Keratinocyte (primary cell): ENCODE results near the gene ADSL. TPM values are rescaled to one million over a fixed set of nuclear protein-coding genes. Genes with fewer than 3 reads are reported as not detected.

Source experiments
- DNase-seq: peaks from one replicate; pipeline ENCODE4 v3.0.0-alpha.2; 2011; ENCODE audit warnings: low read depth, missing footprints, low spot score
- FAIRE-seq: peaks from 2 replicates; lab custom pipeline; 2011; peaks lifted over from hg19 to GRCh38; lab: Jason Lieb, UNC
- H2AFZ ChIP-seq: 2 replicates; pipeline ENCODE4 v1.6.0; 2012; ENCODE audit warnings: low read length, control low read depth, inconsistent platforms; ENCODE audit not compliant: control insufficient read depth
- H3K27ac ChIP-seq: 2 replicates; pipeline ENCODE4 v1.5.1; 2011; ENCODE audit warnings: low read length; ENCODE audit not compliant: control insufficient read depth, insufficient read depth
- H3K27me3 ChIP-seq: 3 replicates; pipeline ENCODE4 v1.6.0; 2011; ENCODE audit warnings: low read length; ENCODE audit not compliant: control insufficient read depth, insufficient read depth; ENCODE audit errors: extremely low read depth
- H3K36me3 ChIP-seq, 2 experiments: 2 replicates in 1 of 2; 3 replicates in 1 of 2; pipeline ENCODE4 v1.5.1; 2011; ENCODE audit warnings: low read length in 2 of 2, mild to moderate bottlenecking in 1 of 2; ENCODE audit not compliant: control insufficient read depth in 2 of 2, insufficient read depth in 2 of 2; ENCODE audit errors: extremely low read depth in 1 of 2
- H3K4me1 ChIP-seq: 3 replicates; pipeline ENCODE4 v1.5.1; 2011; ENCODE audit warnings: low read length; ENCODE audit not compliant: control insufficient read depth, insufficient read depth; ENCODE audit errors: extremely low read depth
- H3K4me2 ChIP-seq: 3 replicates; pipeline ENCODE4 v1.6.0; 2011; ENCODE audit warnings: low read depth, low read length; ENCODE audit not compliant: control insufficient read depth, insufficient read depth; ENCODE audit errors: extremely low read depth
- H3K4me3 ChIP-seq, 3 experiments: fragments of 200-600 bp in 1 of 3; sonication (generic) in 1 of 3; 2 replicates in 2 of 3; 3 replicates in 1 of 3; pipeline ENCODE4 v1.5.1; 2011 to 2016; ENCODE audit warnings: low read length in 3 of 3, mild to moderate bottlenecking in 3 of 3, control low read depth in 2 of 3, inconsistent platforms in 1 of 3, low read depth in 1 of 3, mixed read lengths in 1 of 3, mixed run types in 1 of 3, moderate library complexity in 1 of 3; ENCODE audit not compliant: control insufficient read depth in 2 of 3, insufficient read depth in 2 of 3; ENCODE audit errors: extremely low read depth in 1 of 3
- H3K79me2 ChIP-seq: 2 replicates; pipeline ENCODE4 v1.6.0; 2012; ENCODE audit warnings: low read length; ENCODE audit not compliant: control insufficient read depth, insufficient read depth
- H3K9ac ChIP-seq: 3 replicates; pipeline ENCODE4 v1.6.0; 2011; ENCODE audit warnings: low read length; ENCODE audit not compliant: control insufficient read depth, insufficient read depth; ENCODE audit errors: extremely low read depth
- H3K9me1 ChIP-seq: 3 replicates; pipeline ENCODE4 v1.6.0; 2011; ENCODE audit warnings: low read length; ENCODE audit not compliant: control insufficient read depth, insufficient read depth; ENCODE audit errors: extremely low read depth
- H3K9me3 ChIP-seq: 2 replicates; pipeline ENCODE4 v1.5.1; 2012; ENCODE audit warnings: low read depth, low read length; ENCODE audit not compliant: control insufficient read depth
- H4K20me1 ChIP-seq: 3 replicates; pipeline ENCODE4 v1.6.0; 2011; ENCODE audit warnings: low read length; ENCODE audit not compliant: control insufficient read depth, insufficient read depth; ENCODE audit errors: extremely low read depth
- CTCF ChIP-seq, 3 experiments: IDR thresholded peaks in 1 of 3; conservative IDR thresholded peaks in 1 of 3; optimal IDR thresholded peaks in 1 of 3; 2 replicates in 2 of 3; 3 replicates in 1 of 3; pipeline versions ENCODE3 to v1.5.1; 2011; ENCODE audit warnings: low read length in 3 of 3, mild to moderate bottlenecking in 3 of 3, moderate library complexity in 2 of 3, control low read depth in 1 of 3, inconsistent platforms in 1 of 3; ENCODE audit not compliant: insufficient read depth in 2 of 3; ENCODE audit errors: extremely low read depth in 1 of 3
- EZH2 ChIP-seq: IDR thresholded peaks from one replicate; pipeline ENCODE4 v1.6.1; 2012; ENCODE audit warnings: inconsistent platforms, mild to moderate bottlenecking, low read length, moderate library complexity
- dilution Hi-C: fragments of 300-500 bp; cut with MboI; formaldehyde crosslinking; loops from one replicate; pipeline ENCODE4 v1.7.0; 2020; ENCODE audit warnings: low sequenced_read_pairs; ENCODE audit not compliant: extremely low pct_ligation_motif_present
- polyA plus RNA-seq, 5 experiments: library from polyadenylated mRNA; depleted of rRNA in 3 of 5; stranded (reverse) in 3 of 5; stranded (forward) in 1 of 5; unstranded in 1 of 5; fragments of >200 nt; gene quantifications; 1 replicate in 1 of 5; 2 replicates in 3 of 5; 3 replicates in 1 of 5; pipeline versions ENCODE4 v1.2.1 to v1.2.3, GENCODE V29; 2011 to 2012; ENCODE audit warnings: missing spikeins in 2 of 5, low read depth in 1 of 5, low replicate concordance in 1 of 5

Gene ADSL
- polyA plus RNA-seq, 1 donor (not counting 4 experiments of a cell fraction or from before 2014, with no cell fraction given), result 96.1 TPM

- Histone ChIP-seq H3K9ac (peak overlapping the region; percentile 92), H3K9me3 (no peaks in the 10 kb centered on the region), H4K20me1 (no peaks in the 10 kb centered on the region), H3K9me1 (no peaks in the 10 kb centered on the region), H3K4me2 (peak overlapping the region; percentile 81), H3K4me1 (peaks cover 14% of the 10 kb centered on the region), H3K27ac (peak overlapping the region; percentile 90), H2AFZ (no peak overlapping the region), H3K79me2 (peaks cover 32% of the 10 kb centered on the region), H3K4me3 (peak overlapping the region; percentile 76 to 88 (median 77)), H3K36me3 (peaks cover 3 to 5% of the 10 kb centered on the region in 2 experiments), H3K27me3 (no peaks in the 10 kb centered on the region)
- TF ChIP-seq EZH2 (no peak), CTCF (optimal IDR thresholded peaks at IDR 0.05 in 1 of 3, IDR thresholded peaks at IDR 0.05 in 1 of 3, conservative IDR thresholded peaks at IDR 0.05 in 1 of 3; ENCODE audit: extremely low read depth in 1 of 3, insufficient read depth in 2 of 3, low read length in 3 of 3) (no peak)
- FAIRE-seq (no peak), DNase-seq (peak; percentile 64)
- dilution Hi-C loops, result no loop called here
These were observed 1.0 kb upstream of the ADSL start for GRCh38 chr22:40345271-40345670.

- Histone ChIP-seq H3K9me1 (no peaks in the 10 kb centered on the region), H3K4me2 (peak overlapping the region; percentile 81), H3K4me1 (peaks cover 14% of the 10 kb centered on the region), H3K9ac (peak overlapping the region; percentile 92), H2AFZ (peak overlapping the region; percentile 98), H3K4me3 (peak overlapping the region; percentile 76 to 88 (median 77)), H3K27ac (peak overlapping the region; percentile 90), H3K9me3 (no peaks in the 10 kb centered on the region), H3K27me3 (no peaks in the 10 kb centered on the region), H3K36me3 (peaks cover 5 to 7% of the 10 kb centered on the region in 2 experiments), H3K79me2 (peaks cover 32% of the 10 kb centered on the region), H4K20me1 (no peaks in the 10 kb centered on the region)
- no peak for DNase-seq
- TF ChIP-seq CTCF (optimal IDR thresholded peaks at IDR 0.05 in 1 of 3, IDR thresholded peaks at IDR 0.05 in 1 of 3, conservative IDR thresholded peaks at IDR 0.05 in 1 of 3; ENCODE audit: extremely low read depth in 1 of 3, insufficient read depth in 2 of 3, low read length in 3 of 3) (no peak), EZH2 (no peak)
- FAIRE-seq, result no peak
- dilution Hi-C loops, result no loop called here
These were observed 500 bp upstream of the ADSL start for GRCh38 chr22:40345815-40346184.
